Small intestine (tissue), 7 donors: Measurements from ENCODE around the gene VAV1. TPM values are rescaled to one million over a fixed set of nuclear protein-coding genes. Genes with fewer than 3 reads are reported as not detected.
"Not testable (repeated sequence)": the region's sequence is repeated elsewhere in the genome, so short reads cannot be mapped to it uniquely, and the experiment has no call there.

ENCODE experiments used
- DNase-seq, 2 donors: peaks; one replicate each; pipeline versions ENCODE4 v3.0.0 to v3.0.0-alpha.2; 2013
- FAIRE-seq: peaks from 2 replicates; lab custom pipeline; 2012; peaks lifted over from hg19 to GRCh38; lab: Jason Lieb, UNC
- H3K27ac ChIP-seq, 3 donors: one replicate each; pipeline ENCODE4 v1.5.1; 2013; ENCODE audit warnings: low read length in 2 of 3, mild to moderate bottlenecking in 2 of 3, control low read depth in 1 of 3, inconsistent platforms in 1 of 3, low read depth in 1 of 3, moderate library complexity in 1 of 3
- H3K27me3 ChIP-seq, 3 donors: one replicate each; pipeline ENCODE4 v1.6.1; 2013; ENCODE audit warnings: low read length in 3 of 3, inconsistent platforms in 1 of 3; ENCODE audit not compliant: control insufficient read depth in 3 of 3, insufficient read depth in 3 of 3
- H3K36me3 ChIP-seq, 3 donors: one replicate each; pipeline ENCODE4 v1.6.1; 2013; ENCODE audit warnings: low read length in 3 of 3, inconsistent platforms in 1 of 3, low read depth in 1 of 3, mild to moderate bottlenecking in 1 of 3, moderate library complexity in 1 of 3; ENCODE audit not compliant: control insufficient read depth in 3 of 3, insufficient read depth in 2 of 3
- H3K4me1 ChIP-seq, 3 donors: one replicate each; pipeline ENCODE4 v1.6.1; 2013; ENCODE audit warnings: low read length in 2 of 3, inconsistent platforms in 1 of 3, low read depth in 1 of 3, mild to moderate bottlenecking in 1 of 3, moderate library complexity in 1 of 3; ENCODE audit not compliant: control insufficient read depth in 3 of 3, insufficient read depth in 2 of 3
- H3K4me3 ChIP-seq, 3 donors: one replicate each; pipeline ENCODE4 v1.5.1; 2013; ENCODE audit warnings: low read length in 3 of 3, control low read depth in 1 of 3, inconsistent platforms in 1 of 3, low read depth in 1 of 3, mild to moderate bottlenecking in 1 of 3, moderate library complexity in 1 of 3
- H3K9me3 ChIP-seq, 2 donors: one replicate each; pipeline ENCODE4 v1.6.1; 2013; ENCODE audit warnings: low read depth in 1 of 2, low read length in 1 of 2; ENCODE audit not compliant: control insufficient read depth in 2 of 2, insufficient read depth in 1 of 2
- WGBS, 3 donors: extraction: QIAGEN DNeasy Blood & Tissue Kit; methylation state at CpG; one replicate each; pipeline ENCODE4 v1.1.7; 2013; 5-methylcytosine and 5-hydroxymethylcytosine counted together
- polyA plus RNA-seq, 4 donors: library from polyadenylated mRNA; stranded (reverse) in 3 of 4; unstranded in 1 of 4; fragments of 200-250 nt in 3 of 4; fragments of 120-200 nt in 1 of 4; gene quantifications; one replicate each; pipeline versions ENCODE4 v1.2.1 to v1.2.3, GENCODE V29; 2013
- donor health status: healthy with polysubstance abuse.
- donor health status: control.
- donor health status: control.
- donor health status: Bipolar disorder and iron deficiency.
- donor health status: healthy.

VAV1 gene
- polyA plus RNA-seq, 4 donors, result 2.5 to 3.5 (median 3.1) TPM

DNA sequence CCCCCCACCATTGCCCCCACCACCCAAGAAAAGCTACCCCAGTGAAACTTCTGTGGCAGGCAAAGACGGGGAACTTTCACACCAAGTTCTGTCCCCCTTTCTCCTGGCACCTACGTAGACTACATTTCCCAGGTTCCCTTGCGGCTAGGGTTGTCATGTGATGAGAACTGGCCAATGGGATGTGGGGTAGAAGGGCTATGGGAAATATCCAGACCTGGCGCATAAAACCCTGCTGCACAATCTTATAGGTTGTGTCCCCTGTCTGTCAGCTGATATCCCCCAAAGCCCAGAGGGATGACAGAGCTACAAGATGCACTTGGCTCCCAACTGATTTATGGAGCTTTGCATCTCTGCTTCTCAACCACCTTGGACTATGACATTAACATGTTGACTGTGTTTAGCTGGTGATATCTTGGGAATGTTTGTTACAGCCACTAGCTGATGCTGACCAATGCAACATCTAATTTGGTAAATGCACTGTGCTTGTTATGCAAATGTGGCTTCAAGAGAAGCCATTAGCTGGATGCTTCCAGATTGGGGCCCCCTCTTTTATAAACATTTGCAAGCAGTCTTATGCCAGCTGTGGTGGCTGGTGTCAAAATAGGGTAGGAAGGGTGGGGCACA lies 11.3 kb upstream of the VAV1 start:
- peaks cover 0 to under 1% (median 0%) of the 10 kb centered on the region in 3 donors for H3K27me3 ChIP-seq
- H3K4me3 ChIP-seq, result no peak overlapping the region
- H3K36me3 ChIP-seq, result peaks cover 0 to 48% (median 8%) of the 10 kb centered on the region in 3 donors
- 85 to 100% (median 85%) methylated on average over 4 of the region's 4 CpGs for WGBS, 3 donors
- DNase-seq (no peak), FAIRE-seq (no peak)
- no peak overlapping the region for H3K27ac ChIP-seq
- peaks cover 0 to under 1% (median 0%) of the 10 kb centered on the region in 3 donors for H3K4me1 ChIP-seq
- H3K9me3 ChIP-seq, result peaks cover 0 to 2% of the 10 kb centered on the region in 2 donors

DNA sequence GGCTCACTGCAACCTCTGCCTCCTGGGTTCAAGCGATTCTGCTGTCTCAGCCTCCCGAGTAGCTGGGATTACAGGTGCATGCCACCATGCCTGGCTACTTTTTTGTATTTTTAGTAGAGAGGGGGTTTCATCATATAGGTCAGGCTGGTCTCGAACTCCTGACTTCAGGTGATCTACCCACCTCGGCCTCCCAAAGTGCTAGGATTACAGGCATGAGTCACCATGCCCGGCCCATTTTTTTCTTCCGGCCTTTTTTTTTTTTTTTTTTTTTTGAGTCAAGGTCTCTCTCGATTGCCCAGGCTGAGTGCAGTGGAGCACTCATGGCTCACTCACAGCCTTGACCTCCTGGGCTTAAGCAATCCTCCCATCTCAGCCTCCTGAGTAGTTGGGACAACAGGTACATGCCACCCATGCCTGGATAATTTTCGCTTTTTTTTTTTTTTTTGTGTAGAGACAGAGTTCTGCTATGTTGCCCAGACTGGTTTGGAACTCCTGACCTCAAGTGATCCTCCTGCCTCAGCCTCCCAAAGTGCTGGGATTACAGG lies 10.2 kb upstream of the VAV1 start:
- not testable (repeated sequence) for H3K9me3 ChIP-seq, H3K4me1 ChIP-seq, H3K4me3 ChIP-seq, DNase-seq, FAIRE-seq, H3K27ac ChIP-seq, H3K27me3 ChIP-seq
- peaks cover 0 to 45% (median 8%) of the 10 kb centered on the region in 3 donors for H3K36me3 ChIP-seq
- WGBS, 3 donors, result 62 to 77% (median 72%) methylated on average over 7 to 8 of the region's 8 CpGs

DNA sequence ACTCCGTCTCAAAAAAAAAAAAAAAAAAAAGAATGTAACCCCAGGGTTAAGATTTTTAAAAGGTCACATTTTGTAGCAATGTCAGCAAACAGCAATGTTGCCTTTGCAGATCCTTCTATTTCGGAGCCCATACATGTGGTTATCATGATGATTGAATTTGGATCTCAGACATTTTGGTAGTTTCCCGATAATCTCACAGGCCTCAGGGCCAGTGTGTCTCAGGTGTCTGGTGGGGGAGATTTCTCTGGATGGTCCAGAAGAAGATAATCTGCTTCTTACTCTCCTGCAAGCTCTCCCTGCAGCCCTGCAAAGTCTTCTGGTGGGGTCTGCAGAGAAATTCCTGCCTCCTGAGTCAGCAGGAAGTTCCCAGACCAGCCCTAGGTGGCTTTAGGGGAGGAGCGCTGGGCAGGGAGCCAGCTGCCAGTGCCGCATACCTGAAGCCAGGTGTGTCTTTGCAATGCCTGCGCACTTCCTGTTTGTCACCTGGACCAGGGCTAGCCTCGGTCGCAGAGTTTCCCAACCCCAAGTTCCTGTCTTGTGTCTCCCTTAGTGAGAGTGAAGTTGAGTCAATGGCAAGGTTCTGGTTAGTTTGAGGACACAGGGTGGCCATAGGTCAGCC lies 6.7 kb upstream of the VAV1 start:
- Histone ChIP-seq H3K27ac (peak overlapping the region; percentile 84 to 98 (median 95)), H3K4me1 (peaks cover 0 to 10% (median 0%) of the 10 kb centered on the region in 3 donors), H3K9me3 (peaks cover 0 to 2% of the 10 kb centered on the region in 2 donors), H3K4me3 (peak overlapping the region in 2 of 3 donors; percentile 70 to 71), H3K36me3 (peaks cover 0 to 18% (median 0%) of the 10 kb centered on the region in 3 donors), H3K27me3 (peaks cover 0 to 3% (median 0%) of the 10 kb centered on the region in 3 donors)
- no peak for FAIRE-seq
- WGBS, 3 donors, result 15 to 30% (median 30%) methylated on average over 8 of the region's 8 CpGs
- DNase-seq, result peak; percentile 97 to 98

DNA sequence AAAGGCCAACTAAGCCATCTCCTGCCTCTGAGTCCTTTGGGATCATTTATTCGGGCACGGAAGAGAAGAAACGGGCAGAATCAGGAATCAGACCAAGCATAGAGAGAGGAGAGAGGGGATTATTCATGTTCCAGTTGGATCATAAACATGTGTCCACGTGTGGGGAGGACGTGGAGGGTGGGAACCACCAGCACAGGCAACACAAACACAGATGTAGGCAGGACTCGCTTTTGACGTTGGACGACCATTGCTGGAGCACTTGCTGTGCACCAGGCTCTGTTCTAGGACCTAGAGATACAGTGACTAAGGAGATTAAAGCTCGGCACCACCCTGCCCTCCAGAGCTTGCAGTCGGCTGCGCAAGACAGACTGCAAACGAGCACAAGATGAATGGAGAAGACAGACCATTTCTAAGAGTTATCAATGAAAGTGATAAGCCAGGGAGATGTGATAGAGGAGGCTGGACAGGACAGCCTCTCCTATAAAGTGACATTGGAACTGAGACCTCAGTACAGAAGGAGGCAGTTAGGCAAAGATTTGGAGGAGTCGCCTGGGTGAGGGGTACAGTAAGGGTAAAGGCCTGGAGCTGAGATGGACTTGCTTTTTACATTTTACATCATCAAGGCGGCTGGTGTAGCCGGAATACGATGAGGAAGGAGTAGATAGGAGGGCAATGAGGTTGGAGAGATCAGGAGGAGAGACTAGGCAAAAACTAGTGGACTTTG lies 6.0 kb upstream of the VAV1 start:
- Histone ChIP-seq H3K4me3 (peak overlapping the region in 2 of 3 donors; percentile 70 to 71), H3K36me3 (peaks cover 0 to 12% (median 0%) of the 10 kb centered on the region in 3 donors), H3K9me3 (no peaks in the 10 kb centered on the region), H3K27me3 (peaks cover 0 to 3% (median 0%) of the 10 kb centered on the region in 3 donors), H3K4me1 (peaks cover 0 to 10% (median 0%) of the 10 kb centered on the region in 3 donors), H3K27ac (peak overlapping the region; percentile 84 to 98 (median 95))
- DNase-seq (peak; percentile 48 to 57), FAIRE-seq (no peak)
- WGBS, 3 donors, result 7 to 25% (median 10%) methylated on average over 16 of the region's 16 CpGs

DNA sequence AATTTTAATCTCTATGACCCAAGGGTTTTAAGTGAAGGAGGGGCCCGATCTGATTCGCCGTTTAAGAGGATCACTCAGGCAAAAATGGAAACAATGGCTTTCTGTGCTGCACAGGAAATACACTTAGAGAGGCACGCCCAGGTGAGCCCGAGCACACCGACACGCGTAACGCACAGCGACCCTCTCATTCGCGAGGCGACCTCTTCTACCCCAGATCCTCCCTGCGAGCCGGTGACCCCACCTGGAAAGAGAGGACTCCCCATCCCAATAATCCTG lies 5.5 kb upstream of the VAV1 start:
- Histone ChIP-seq H3K36me3 (peaks cover 0 to 7% (median 0%) of the 10 kb centered on the region in 3 donors), H3K9me3 (no peaks in the 10 kb centered on the region), H3K4me3 (peak overlapping the region; percentile 33 to 71 (median 70)), H3K27ac (peak overlapping the region; percentile 84 to 98 (median 95)), H3K27me3 (peaks cover 0 to 3% (median 0%) of the 10 kb centered on the region in 3 donors), H3K4me1 (peaks cover 0 to 10% (median 0%) of the 10 kb centered on the region in 3 donors)
- FAIRE-seq (no peak), DNase-seq (peak in 1 of 2 donors; percentile 87)
- WGBS, 3 donors, result 1 to 2% (median 2%) methylated on average over 8 to 15 of the region's 15 CpGs

DNA sequence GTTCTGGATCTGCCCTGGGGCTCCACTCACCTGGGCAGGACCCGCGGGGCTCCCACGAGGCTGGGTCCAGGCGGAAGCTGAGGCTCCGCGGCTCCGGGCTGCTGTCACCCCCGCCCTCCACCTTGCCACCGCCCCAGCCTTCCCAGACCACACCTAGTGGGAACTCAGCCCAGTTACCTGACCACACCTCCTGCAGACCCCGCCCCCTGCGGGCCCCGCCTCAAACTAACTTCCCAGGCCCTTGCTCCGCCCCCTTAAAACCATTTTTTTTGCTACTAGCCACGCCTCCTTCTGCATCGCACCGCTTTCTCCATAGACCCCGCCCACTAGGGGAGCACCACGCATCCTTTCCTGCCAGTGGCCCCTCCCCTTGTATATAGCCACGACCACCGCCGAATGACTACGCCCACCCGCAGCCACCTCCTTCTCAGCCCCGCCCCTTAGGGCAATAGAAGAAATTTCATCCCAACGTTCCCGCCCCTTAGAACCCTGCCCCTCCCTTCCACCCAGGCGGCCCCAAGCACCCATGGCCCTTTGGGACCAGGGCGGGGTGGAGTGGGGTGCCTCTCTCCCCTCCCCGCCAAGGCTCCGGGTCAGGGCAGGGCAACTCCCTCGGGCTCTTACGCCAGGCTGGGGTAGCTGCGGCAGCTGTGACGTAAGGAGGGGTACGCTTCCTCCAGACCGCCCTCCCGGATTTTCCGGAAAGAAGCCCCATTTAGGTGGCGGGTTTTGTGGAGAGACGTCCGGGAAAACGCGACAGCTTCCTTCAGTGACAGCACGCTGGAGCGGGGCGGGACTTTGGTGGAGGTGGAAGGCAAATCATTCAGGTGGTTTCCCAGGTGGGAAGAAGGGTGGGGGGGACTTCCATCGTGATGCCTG lies 4.9 kb upstream of the VAV1 start, which contains the start of gene SH2D3A:
TSS of gene SH2D3A (minus strand) at position 79 of the 879 bp plus-strand sequence. CDS start 3,687 bp downstream, outside the sequence.
- WGBS, 3 donors, result 0 to 2% (median 2%) methylated on average over 42 to 47 of the region's 47 CpGs
- DNase-seq, result peak; percentile 96 to 97
- no peak for FAIRE-seq

DNA sequence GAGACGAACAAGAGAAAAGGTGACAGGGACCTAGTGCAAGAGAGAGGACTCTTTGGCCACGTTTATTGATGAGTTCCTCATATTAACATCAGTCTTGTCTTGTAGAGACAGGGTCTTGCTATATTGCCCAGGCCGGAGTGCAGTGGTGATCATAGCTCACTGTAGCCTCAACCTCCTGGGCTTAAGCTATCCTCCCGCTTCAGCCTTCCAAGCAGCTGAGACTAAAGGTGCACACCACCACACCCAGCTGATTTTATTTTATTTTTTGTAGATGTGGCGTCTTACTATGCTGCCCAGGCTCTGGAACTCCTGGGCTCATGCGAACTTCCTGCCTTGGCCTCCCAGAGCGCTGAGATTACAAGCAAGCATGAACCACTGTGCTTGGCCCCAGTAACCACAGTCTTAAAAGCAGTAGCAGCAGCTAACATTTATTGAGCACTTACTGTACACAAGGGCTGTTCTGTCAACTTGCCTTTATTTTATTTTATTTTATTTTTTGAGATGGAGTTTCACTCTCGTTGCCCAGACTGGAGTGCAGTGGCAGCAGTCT lies 4.2 kb upstream of the VAV1 start:
- peaks cover 0 to 3% (median 0%) of the 10 kb centered on the region in 3 donors for H3K36me3 ChIP-seq
- H3K27me3 ChIP-seq, result peaks cover 0 to 3% (median 0%) of the 10 kb centered on the region in 3 donors
- no peaks in the 10 kb centered on the region for H3K9me3 ChIP-seq
- 34 to 47% (median 42%) methylated on average over 8 of the region's 8 CpGs for WGBS, 3 donors
- DNase-seq (no peak), FAIRE-seq (no peak)
- H3K27ac ChIP-seq, result peak overlapping the region; percentile 40 to 87 (median 50)
- peaks cover 0 to 10% (median 0%) of the 10 kb centered on the region in 3 donors for H3K4me1 ChIP-seq
- peak overlapping the region in 1 of 3 donors; percentile 71 for H3K4me3 ChIP-seq

More for the DNA sequence above, 4.9 kb upstream of the VAV1 start, which contains the start of gene SH2D3A:
- Histone ChIP-seq H3K4me3 (peak within 1 kb of the TSS; percentile 33 to 71 (median 70)), H3K27ac (peak within 1 kb of the TSS; percentile 84 to 98 (median 95)), H3K9me3 (no peaks in the 10 kb centered on the region), H3K27me3 (peaks cover 0 to 3% (median 0%) of the 10 kb centered on the region in 3 donors), H3K4me1 (peaks cover 0 to 10% (median 0%) of the 10 kb centered on the region in 3 donors), H3K36me3 (peaks cover 0 to 7% (median 0%) of the 10 kb centered on the region in 3 donors)
